Epithelial cell of esophagus (primary cell): ENCODE data around the gene PRKAR2B.
A peak's percentile ranks its signal among the peaks of the same experiment; 100 is the strongest.

Experiments
- DNase-seq: peaks from one replicate; pipeline ENCODE4 v3.0.0; 2010; ENCODE audit warnings: low read depth
- H3K4me3 ChIP-seq: 2 replicates; pipeline ENCODE4 v1.5.1; 2011; ENCODE audit warnings: mild to moderate bottlenecking, low read length, control low read depth
- CTCF ChIP-seq: IDR thresholded peaks from 2 replicates; pipeline ENCODE4 v1.5.1; 2011; ENCODE audit warnings: low read depth, mild to moderate bottlenecking, low read length, control low read depth, inconsistent platforms; ENCODE audit not compliant: insufficient read depth; ENCODE audit errors: missing control alignments

Gene PRKAR2B

GRCh38 chr7:107180378-107180777 is 135.9 kb downstream of the PRKAR2B start:
- TF ChIP-seq CTCF = no peak
- peak; percentile 69 for DNase-seq
- H3K4me3 ChIP-seq = no peak overlapping the region

- TF ChIP-seq CTCF = no peak
- H3K4me3 ChIP-seq = no peak overlapping the region
- no peak for DNase-seq
Measured at GRCh38 chr7:107181172-107181571, 136.7 kb downstream of the PRKAR2B start.

GRCh38 chr7:107185716-107186115 is 141.2 kb downstream of the PRKAR2B start:
- H3K4me3 ChIP-seq = no peak overlapping the region
- DNase-seq = no peak
- no peak for TF ChIP-seq CTCF

GRCh38 chr7:107186240-107186639 is 141.7 kb downstream of the PRKAR2B start:
- no peak overlapping the region for H3K4me3 ChIP-seq
- peak; percentile 25 for DNase-seq
- no peak for TF ChIP-seq CTCF

- DNase-seq = no peak
- no peak for TF ChIP-seq CTCF
Measured at GRCh38 chr7:107187774-107188173, 143.3 kb downstream of the PRKAR2B start.

GRCh38 chr7:107190090-107190489 is 145.6 kb downstream of the PRKAR2B start:
- H3K4me3 ChIP-seq = no peak overlapping the region
- no peak for TF ChIP-seq CTCF
- DNase-seq = no peak

More at GRCh38 chr7:107187774-107188173, 143.3 kb downstream of the PRKAR2B start:
- no peak overlapping the region for H3K4me3 ChIP-seq

- H3K4me3 ChIP-seq = no peak overlapping the region
- DNase-seq = no peak
- TF ChIP-seq CTCF = no peak
Measured at GRCh38 chr7:107194052-107194451, 149.5 kb downstream of the PRKAR2B start.
